Karpas-422 (cell line): ENCODE measurements around the gene OPCML. TPM values are rescaled to one million over a fixed set of nuclear protein-coding genes. Genes with fewer than 3 reads are reported as not detected.

Source experiments
- DNase-seq: peaks from one replicate; pipeline ENCODE4 v3.0.0-alpha.2; 2015
- H2AFZ ChIP-seq: fragments of 200-600 bp; sonication (generic); 2 replicates; pipeline ENCODE4 v1.6.1; 2014; ENCODE audit warnings: antibody characterized with exemption, low read length, mixed read lengths
- H3K27ac ChIP-seq: fragments of 200-600 bp; sonication (generic); 2 replicates; pipeline ENCODE4 v1.5.1; 2014; ENCODE audit warnings: mild to moderate bottlenecking, low read length, moderate library complexity
- H3K27me3 ChIP-seq: fragments of 200-600 bp; sonication (generic); 2 replicates; pipeline ENCODE4 v1.6.1; 2014; ENCODE audit warnings: low read length, mixed read lengths
- H3K36me3 ChIP-seq: fragments of 200-600 bp; sonication (generic); 2 replicates; pipeline ENCODE4 v1.6.1; 2014; ENCODE audit warnings: low read length, mixed read lengths; ENCODE audit not compliant: insufficient read depth
- H3K4me1 ChIP-seq: fragments of 200-600 bp; sonication (generic); 2 replicates; pipeline ENCODE4 v1.6.1; 2014; ENCODE audit warnings: mild to moderate bottlenecking, low read length, mixed read lengths
- H3K4me2 ChIP-seq: fragments of 200-600 bp; sonication (generic); 2 replicates; pipeline ENCODE4 v1.6.1; 2014; ENCODE audit warnings: low read length, low read depth, mild to moderate bottlenecking; ENCODE audit not compliant: poor library complexity, severe bottlenecking
- H3K4me3 ChIP-seq: fragments of 200-600 bp; sonication (generic); 2 replicates; pipeline ENCODE4 v1.5.1; 2014; ENCODE audit warnings: mild to moderate bottlenecking, antibody characterized with exemption, low read length, mixed read lengths
- H3K79me2 ChIP-seq: fragments of 200-600 bp; sonication (generic); 2 replicates; pipeline ENCODE4 v1.6.1; 2014; ENCODE audit warnings: mild to moderate bottlenecking, low read length, mixed read lengths
- H3K9ac ChIP-seq: fragments of 200-600 bp; sonication (generic); 2 replicates; pipeline ENCODE4 v1.6.0; 2014; ENCODE audit warnings: low read length
- H3K9me2 ChIP-seq: fragments of 200-600 bp; sonication (generic), shearing (Covaris generic); replicated peaks from 2 replicates; pipeline ENCODE4 v1.6.0; 2014; ENCODE audit warnings: mild to moderate bottlenecking, low read length, moderate library complexity; ENCODE audit not compliant: insufficient read depth
- H3K9me3 ChIP-seq: fragments of 300-700, 200-600 bp; sonication (generic); 2 replicates; pipeline ENCODE4 v1.6.1; 2014; ENCODE audit warnings: low read length, mixed read lengths
- H4K20me1 ChIP-seq: fragments of 200-600 bp; sonication (generic); 2 replicates; pipeline ENCODE4 v1.6.1; 2014; ENCODE audit warnings: mild to moderate bottlenecking, antibody characterized with exemption, low read length, low read depth; ENCODE audit not compliant: insufficient read depth
- total RNA-seq: library from RNA; depleted of rRNA; stranded (reverse); fragments of >200 nt; shearing (Covaris generic); gene quantifications from 2 replicates; pipeline ENCODE4 v1.2.3, GENCODE V29; 2014; ENCODE audit warnings: low replicate concordance

The OPCML gene
- total RNA-seq, 1 experiment from 2014 or later = not detected

- no peak overlapping the region for H3K4me3 ChIP-seq
- no peaks in the 10 kb centered on the region for H3K79me2 ChIP-seq
- no peaks in the 10 kb centered on the region for H3K9me2 ChIP-seq
- DNase-seq = no peak
- no peaks in the 10 kb centered on the region for H3K36me3 ChIP-seq
- no peak overlapping the region for H3K27ac ChIP-seq
- H2AFZ ChIP-seq = no peak overlapping the region
- no peaks in the 10 kb centered on the region for H3K4me1 ChIP-seq
- H3K9ac ChIP-seq = no peak overlapping the region
- no peaks in the 10 kb centered on the region for H3K27me3 ChIP-seq
- no peaks in the 10 kb centered on the region for H3K9me3 ChIP-seq
- no peak overlapping the region for H3K4me2 ChIP-seq
- no peaks in the 10 kb centered on the region for H4K20me1 ChIP-seq
These were observed 486.0 kb downstream of the OPCML start for GRCh38 chr11:133046252-133046651.

- H3K9ac ChIP-seq = no peak overlapping the region
- H3K9me2 ChIP-seq = no peaks in the 10 kb centered on the region
- no peaks in the 10 kb centered on the region for H3K79me2 ChIP-seq
- no peaks in the 10 kb centered on the region for H3K36me3 ChIP-seq
- H2AFZ ChIP-seq = no peak overlapping the region
- no peaks in the 10 kb centered on the region for H3K9me3 ChIP-seq
- no peaks in the 10 kb centered on the region for H3K4me1 ChIP-seq
- no peak overlapping the region for H3K4me2 ChIP-seq
- no peaks in the 10 kb centered on the region for H3K27me3 ChIP-seq
- H4K20me1 ChIP-seq = no peaks in the 10 kb centered on the region
- no peak overlapping the region for H3K4me3 ChIP-seq
- no peak for DNase-seq
- no peak overlapping the region for H3K27ac ChIP-seq
These were observed 490.1 kb downstream of the OPCML start for GRCh38 chr11:133041928-133042882.

- H3K4me3 ChIP-seq = no peak overlapping the region
- no peak overlapping the region for H2AFZ ChIP-seq
- no peaks in the 10 kb centered on the region for H3K9me2 ChIP-seq
- no peaks in the 10 kb centered on the region for H3K36me3 ChIP-seq
- DNase-seq = no peak
- no peaks in the 10 kb centered on the region for H4K20me1 ChIP-seq
- no peaks in the 10 kb centered on the region for H3K27me3 ChIP-seq
- H3K27ac ChIP-seq = no peak overlapping the region
- no peaks in the 10 kb centered on the region for H3K79me2 ChIP-seq
- no peak overlapping the region for H3K4me2 ChIP-seq
- no peaks in the 10 kb centered on the region for H3K9me3 ChIP-seq
- H3K4me1 ChIP-seq = no peaks in the 10 kb centered on the region
- H3K9ac ChIP-seq = no peak overlapping the region
These were observed 491.1 kb downstream of the OPCML start for GRCh38 chr11:133041181-133041580.

- no peaks in the 10 kb centered on the region for H3K36me3 ChIP-seq
- no peaks in the 10 kb centered on the region for H3K9me2 ChIP-seq
- no peak for DNase-seq
- no peak overlapping the region for H3K4me3 ChIP-seq
- H3K4me2 ChIP-seq = no peak overlapping the region
- H4K20me1 ChIP-seq = no peaks in the 10 kb centered on the region
- no peak overlapping the region for H3K27ac ChIP-seq
- no peaks in the 10 kb centered on the region for H3K27me3 ChIP-seq
- no peaks in the 10 kb centered on the region for H3K4me1 ChIP-seq
- H2AFZ ChIP-seq = no peak overlapping the region
- H3K9ac ChIP-seq = no peak overlapping the region
- no peaks in the 10 kb centered on the region for H3K9me3 ChIP-seq
- no peaks in the 10 kb centered on the region for H3K79me2 ChIP-seq
These were observed 491.9 kb downstream of the OPCML start for GRCh38 chr11:133040289-133040900.

GRCh38 chr11:133038850-133039249 is 493.5 kb downstream of the OPCML start:
- H3K9me2 ChIP-seq = no peaks in the 10 kb centered on the region
- no peak overlapping the region for H3K9ac ChIP-seq
- no peak overlapping the region for H3K4me2 ChIP-seq
- no peaks in the 10 kb centered on the region for H3K79me2 ChIP-seq
- H2AFZ ChIP-seq = no peak overlapping the region
- no peaks in the 10 kb centered on the region for H3K9me3 ChIP-seq
- no peaks in the 10 kb centered on the region for H3K36me3 ChIP-seq
- no peaks in the 10 kb centered on the region for H4K20me1 ChIP-seq
- H3K4me1 ChIP-seq = no peaks in the 10 kb centered on the region
- H3K27ac ChIP-seq = no peak overlapping the region
- no peak overlapping the region for H3K4me3 ChIP-seq
- no peak for DNase-seq
- H3K27me3 ChIP-seq = no peaks in the 10 kb centered on the region

GRCh38 chr11:133034929-133035328 is 497.4 kb downstream of the OPCML start:
- Histone ChIP-seq H3K27me3 (no peaks in the 10 kb centered on the region), H3K79me2 (no peaks in the 10 kb centered on the region), H3K27ac (no peak overlapping the region), H3K9ac (no peak overlapping the region), H4K20me1 (no peaks in the 10 kb centered on the region), H3K4me1 (no peaks in the 10 kb centered on the region), H3K4me3 (no peak overlapping the region), H2AFZ (no peak overlapping the region), H3K9me2 (no peaks in the 10 kb centered on the region), H3K36me3 (no peaks in the 10 kb centered on the region), H3K4me2 (no peak overlapping the region), H3K9me3 (no peaks in the 10 kb centered on the region)
- DNase-seq = no peak

GRCh38 chr11:133029107-133029506 is 503.2 kb downstream of the OPCML start:
- H3K27me3 ChIP-seq = no peaks in the 10 kb centered on the region
- H3K9ac ChIP-seq = no peak overlapping the region
- no peaks in the 10 kb centered on the region for H3K4me1 ChIP-seq
- no peak overlapping the region for H2AFZ ChIP-seq
- H3K4me3 ChIP-seq = no peak overlapping the region
- no peaks in the 10 kb centered on the region for H3K79me2 ChIP-seq
- H3K9me3 ChIP-seq = no peaks in the 10 kb centered on the region
- H3K27ac ChIP-seq = no peak overlapping the region
- H4K20me1 ChIP-seq = no peaks in the 10 kb centered on the region
- DNase-seq = no peak
- H3K4me2 ChIP-seq = no peak overlapping the region
- H3K9me2 ChIP-seq = no peaks in the 10 kb centered on the region
- H3K36me3 ChIP-seq = no peaks in the 10 kb centered on the region

- Histone ChIP-seq H3K27me3 (no peaks in the 10 kb centered on the region), H3K4me3 (no peak overlapping the region), H4K20me1 (no peaks in the 10 kb centered on the region), H3K9ac (no peak overlapping the region), H3K9me2 (no peaks in the 10 kb centered on the region), H3K4me1 (no peaks in the 10 kb centered on the region), H3K79me2 (no peaks in the 10 kb centered on the region), H2AFZ (no peak overlapping the region), H3K9me3 (no peaks in the 10 kb centered on the region), H3K36me3 (no peaks in the 10 kb centered on the region), H3K4me2 (no peak overlapping the region), H3K27ac (no peak overlapping the region)
- no peak for DNase-seq
These were observed 505.3 kb downstream of the OPCML start for GRCh38 chr11:133026952-133027351.
